Tibial nerve (tissue), 4 donors: Measurements from ENCODE around the gene SORBS1.

ENCODE experiments used
- EP300 ChIP-seq, 2 donors: sonication (generic); formaldehyde crosslinking; IDR thresholded peaks; one replicate each; pipeline ENCODE4 v1.6.1; 2017; ENCODE audit warnings: antibody characterized with exemption in 2 of 2, mild to moderate bottlenecking in 1 of 2
- POLR2A ChIP-seq, 2 donors: fragments of 450-650 bp; IDR thresholded peaks; one replicate each; pipeline ENCODE4 v1.6.1; 2017; ENCODE audit warnings: antibody characterized with exemption in 2 of 2, mild to moderate bottlenecking in 2 of 2, moderate library complexity in 2 of 2
- TF ChIP-seq, protein P1 (sequence below), 5 experiments: fragments of 200-600 bp in 3 of 5; fragments of 450-650 bp in 2 of 5; sonication (generic) in 3 of 5; IDR thresholded peaks; one replicate each; pipeline ENCODE4 v1.5.1; 2016 to 2019; ENCODE audit warnings: antibody characterized with exemption in 5 of 5, mild to moderate bottlenecking in 3 of 5, moderate library complexity in 2 of 5

GRCh38 chr10:95502377-95502776 lies 58.8 kb downstream of the SORBS1 start:
- TF ChIP-seq, protein P1, sequence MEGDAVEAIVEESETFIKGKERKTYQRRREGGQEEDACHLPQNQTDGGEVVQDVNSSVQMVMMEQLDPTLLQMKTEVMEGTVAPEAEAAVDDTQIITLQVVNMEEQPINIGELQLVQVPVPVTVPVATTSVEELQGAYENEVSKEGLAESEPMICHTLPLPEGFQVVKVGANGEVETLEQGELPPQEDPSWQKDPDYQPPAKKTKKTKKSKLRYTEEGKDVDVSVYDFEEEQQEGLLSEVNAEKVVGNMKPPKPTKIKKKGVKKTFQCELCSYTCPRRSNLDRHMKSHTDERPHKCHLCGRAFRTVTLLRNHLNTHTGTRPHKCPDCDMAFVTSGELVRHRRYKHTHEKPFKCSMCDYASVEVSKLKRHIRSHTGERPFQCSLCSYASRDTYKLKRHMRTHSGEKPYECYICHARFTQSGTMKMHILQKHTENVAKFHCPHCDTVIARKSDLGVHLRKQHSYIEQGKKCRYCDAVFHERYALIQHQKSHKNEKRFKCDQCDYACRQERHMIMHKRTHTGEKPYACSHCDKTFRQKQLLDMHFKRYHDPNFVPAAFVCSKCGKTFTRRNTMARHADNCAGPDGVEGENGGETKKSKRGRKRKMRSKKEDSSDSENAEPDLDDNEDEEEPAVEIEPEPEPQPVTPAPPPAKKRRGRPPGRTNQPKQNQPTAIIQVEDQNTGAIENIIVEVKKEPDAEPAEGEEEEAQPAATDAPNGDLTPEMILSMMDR (IDR thresholded peaks at IDR 0.05) = no peak
- TF ChIP-seq POLR2A (IDR thresholded peaks at IDR 0.05) (no peak), EP300 (IDR thresholded peaks at IDR 0.05) (no peak)
